GM12865 (cell line): ENCODE measurements around the gene SLC39A11.

Experiments used
- DNase-seq: peaks from one replicate; pipeline ENCODE4 v3.0.0; 2010; ENCODE audit warnings: low read depth
- H3K4me3 ChIP-seq: 2 replicates; pipeline ENCODE4 v1.5.1; 2011; ENCODE audit warnings: mild to moderate bottlenecking, low read depth, low read length, control low read depth
- TF ChIP-seq, protein P1 (sequence below): IDR thresholded peaks from 2 replicates; pipeline ENCODE4 v1.5.1; 2011; ENCODE audit warnings: low read length, control low read depth, low read depth, inconsistent platforms; ENCODE audit not compliant: insufficient read depth; ENCODE audit errors: missing control alignments

The SLC39A11 gene

DNA sequence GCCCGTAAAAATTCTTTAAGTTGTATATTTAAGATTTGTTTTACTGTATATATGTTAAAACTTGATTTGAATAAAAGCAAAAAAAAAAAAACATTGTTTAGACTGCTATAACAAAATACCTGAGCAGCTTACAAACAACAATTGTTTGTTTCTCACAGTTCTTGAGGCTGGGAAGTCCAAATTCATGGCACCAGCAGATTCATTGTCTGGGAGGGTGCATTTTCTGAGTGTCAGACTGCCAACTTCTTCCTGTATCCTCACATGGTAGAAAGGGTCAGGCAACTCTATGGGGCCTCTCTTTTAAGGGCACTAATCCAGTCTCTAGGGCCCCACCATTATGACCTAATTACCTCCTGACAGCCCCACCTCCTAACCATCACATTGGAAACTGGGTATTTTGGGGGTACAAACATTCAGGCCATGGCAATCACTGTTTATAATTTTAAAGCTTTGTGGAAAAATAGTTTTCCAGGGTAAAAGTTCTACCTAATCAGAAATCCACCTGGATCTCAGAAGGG, 281.4 kb downstream of the SLC39A11 start:
- no peak overlapping the region for H3K4me3 ChIP-seq
- TF ChIP-seq, protein P1, sequence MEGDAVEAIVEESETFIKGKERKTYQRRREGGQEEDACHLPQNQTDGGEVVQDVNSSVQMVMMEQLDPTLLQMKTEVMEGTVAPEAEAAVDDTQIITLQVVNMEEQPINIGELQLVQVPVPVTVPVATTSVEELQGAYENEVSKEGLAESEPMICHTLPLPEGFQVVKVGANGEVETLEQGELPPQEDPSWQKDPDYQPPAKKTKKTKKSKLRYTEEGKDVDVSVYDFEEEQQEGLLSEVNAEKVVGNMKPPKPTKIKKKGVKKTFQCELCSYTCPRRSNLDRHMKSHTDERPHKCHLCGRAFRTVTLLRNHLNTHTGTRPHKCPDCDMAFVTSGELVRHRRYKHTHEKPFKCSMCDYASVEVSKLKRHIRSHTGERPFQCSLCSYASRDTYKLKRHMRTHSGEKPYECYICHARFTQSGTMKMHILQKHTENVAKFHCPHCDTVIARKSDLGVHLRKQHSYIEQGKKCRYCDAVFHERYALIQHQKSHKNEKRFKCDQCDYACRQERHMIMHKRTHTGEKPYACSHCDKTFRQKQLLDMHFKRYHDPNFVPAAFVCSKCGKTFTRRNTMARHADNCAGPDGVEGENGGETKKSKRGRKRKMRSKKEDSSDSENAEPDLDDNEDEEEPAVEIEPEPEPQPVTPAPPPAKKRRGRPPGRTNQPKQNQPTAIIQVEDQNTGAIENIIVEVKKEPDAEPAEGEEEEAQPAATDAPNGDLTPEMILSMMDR = no peak
- no peak for DNase-seq

DNA sequence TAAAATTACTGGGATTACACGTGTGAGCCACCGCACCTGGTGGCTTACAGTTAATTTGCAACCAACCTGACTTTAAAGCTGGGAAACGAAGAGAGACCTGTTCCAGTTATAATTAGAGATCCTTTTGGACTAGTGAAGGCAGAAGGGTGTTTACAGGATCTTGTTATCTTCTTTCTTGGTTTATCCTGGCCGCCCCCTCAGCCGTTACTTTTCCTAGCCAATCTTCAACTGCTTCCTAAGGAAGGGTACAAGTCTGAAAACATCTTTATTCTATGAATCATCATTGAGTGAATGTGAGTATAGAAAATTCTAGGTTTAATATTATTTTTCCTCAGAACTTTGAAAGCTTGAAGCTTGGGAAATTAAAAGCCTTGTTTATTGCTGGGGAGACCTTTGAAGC, 286.5 kb downstream of the SLC39A11 start:
- no peak for DNase-seq
- TF ChIP-seq, protein P1 = no peak
- no peak overlapping the region for H3K4me3 ChIP-seq

DNA sequence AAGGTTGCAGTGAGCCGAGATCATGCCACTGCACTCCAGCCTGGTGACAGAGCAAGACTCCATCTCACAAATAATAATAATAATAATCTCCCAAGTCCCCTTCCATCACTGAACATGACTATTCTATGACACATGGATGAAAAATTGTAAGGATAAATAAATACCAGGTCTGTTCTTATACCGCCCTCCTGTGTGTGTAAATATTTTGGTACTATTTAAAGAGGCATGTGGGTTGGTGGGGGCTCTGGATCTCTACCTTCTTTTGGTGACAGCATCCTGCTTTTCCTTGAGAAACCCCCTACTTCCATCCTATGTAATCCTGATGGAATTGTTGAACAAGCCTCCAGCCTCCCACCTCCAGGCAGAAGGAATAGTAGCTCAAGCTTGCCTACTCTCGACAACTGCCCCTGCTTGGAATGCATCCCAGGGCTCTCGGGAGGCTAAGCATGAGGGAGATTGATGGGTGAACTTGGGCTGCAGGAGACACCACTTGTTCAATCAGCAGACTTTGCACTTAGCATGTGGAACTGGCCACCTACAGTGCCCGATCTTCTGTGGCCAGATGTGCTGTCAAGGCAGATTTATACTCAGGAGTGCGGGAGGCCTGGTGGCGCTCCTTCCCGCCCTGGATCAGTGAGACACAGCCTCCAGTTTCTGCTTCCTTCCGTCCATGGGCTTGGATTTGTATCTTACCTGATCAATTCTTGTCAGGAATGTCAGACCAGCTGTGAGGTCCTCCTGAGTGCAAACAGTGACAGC, 287.4 kb downstream of the SLC39A11 start:
- TF ChIP-seq, protein P1 = no peak
- no peak for DNase-seq
- no peak overlapping the region for H3K4me3 ChIP-seq

DNA sequence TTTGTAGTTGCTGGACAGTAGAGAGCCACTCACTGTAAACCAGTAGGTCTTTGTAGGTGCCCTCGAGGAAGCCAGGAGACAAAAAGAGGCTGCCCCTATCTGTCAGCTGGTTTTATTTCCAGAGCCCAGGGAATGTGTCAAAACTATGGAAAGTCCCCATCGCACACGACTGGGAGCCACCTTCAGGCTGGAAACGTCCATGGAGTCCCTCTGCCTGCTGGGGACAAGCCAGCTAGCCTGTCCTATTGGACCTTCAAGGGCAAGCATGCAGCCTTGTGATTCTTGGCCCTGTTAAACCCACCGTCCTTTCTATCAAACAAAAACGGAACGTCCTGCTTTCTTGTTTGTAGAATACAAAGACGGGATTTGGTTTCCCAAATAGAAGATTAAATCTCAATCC, 289.8 kb downstream of the SLC39A11 start:
- TF ChIP-seq, protein P1 = no peak
- DNase-seq = no peak
- H3K4me3 ChIP-seq = no peak overlapping the region

DNA sequence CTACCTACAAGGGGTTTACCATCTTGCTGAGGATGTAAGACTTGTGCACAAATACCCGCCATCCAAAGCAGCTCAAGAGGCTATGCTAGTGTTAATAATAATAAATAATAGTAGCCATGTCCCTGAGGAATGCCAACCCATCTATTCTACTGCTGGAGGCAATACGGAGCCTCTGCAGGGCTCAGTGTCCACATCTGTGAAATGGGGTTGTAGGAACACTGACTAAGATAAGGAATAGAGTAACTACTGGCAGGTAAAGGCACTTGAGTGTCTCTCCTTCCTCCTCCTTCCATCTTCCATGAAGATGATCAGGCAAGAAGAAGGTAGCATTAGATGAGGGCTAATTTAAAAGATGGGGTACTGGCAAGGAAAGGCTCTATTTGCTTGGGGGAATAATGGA, 295.3 kb downstream of the SLC39A11 start:
- no peak overlapping the region for H3K4me3 ChIP-seq
- TF ChIP-seq, protein P1 = no peak
- no peak for DNase-seq

DNA sequence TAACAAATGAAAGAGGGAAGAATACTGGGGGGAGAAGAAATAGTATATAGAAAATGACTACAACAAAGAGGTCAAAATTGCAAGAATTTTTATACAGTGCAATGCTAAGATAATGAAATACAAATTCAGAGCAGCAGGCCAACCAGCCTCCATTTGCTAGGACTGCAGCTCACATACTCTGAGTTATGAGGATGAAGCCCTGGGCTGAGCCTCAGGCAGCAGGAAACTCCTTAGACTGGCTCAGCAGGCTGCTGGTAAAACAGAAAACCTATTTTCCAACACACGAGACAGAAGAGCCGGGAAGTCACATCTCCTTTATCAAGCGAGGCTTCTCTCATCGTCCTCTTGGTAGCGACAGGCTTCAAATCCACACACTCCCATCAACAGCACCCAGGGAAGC, 296.5 kb downstream of the SLC39A11 start:
- no peak overlapping the region for H3K4me3 ChIP-seq
- TF ChIP-seq, protein P1 = no peak
- no peak for DNase-seq

DNA sequence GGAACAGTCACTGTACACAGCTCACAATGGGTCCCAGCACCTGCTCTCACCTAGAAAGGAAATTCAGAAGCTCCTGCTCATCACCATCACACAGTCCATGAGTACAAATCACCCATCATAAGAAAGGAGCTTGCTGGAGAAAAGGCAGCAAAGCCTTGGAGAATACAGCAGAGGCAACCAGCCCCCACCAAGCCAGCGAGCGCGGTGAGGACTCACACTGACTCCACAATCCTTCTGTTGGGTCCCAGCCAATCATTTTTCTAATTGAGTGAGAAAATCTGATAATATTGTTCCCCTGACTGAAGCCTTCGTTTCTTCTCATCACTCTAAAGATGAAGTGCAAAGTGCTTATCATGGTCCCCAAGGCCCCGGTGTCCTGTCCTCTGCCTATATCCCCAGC, 298.3 kb downstream of the SLC39A11 start:
- DNase-seq = no peak
- TF ChIP-seq, protein P1 = no peak
- no peak overlapping the region for H3K4me3 ChIP-seq
